ENCODE data around the gene C11orf97. TPM values are rescaled to one million over a fixed set of nuclear protein-coding genes. Genes with fewer than 3 reads are reported as not detected.

C11orf97 gene
- total and polyA plus RNA-seq, 2 experiments from 2014 or later, result not detected

- TF ChIP-seq ZNF462 (CRISPR knock-in tag; IDR thresholded peaks at IDR 0.05) (no peak), POLR2AphosphoS5 (IDR thresholded peaks at IDR 0.05; ENCODE audit: low read depth) (no peak), ZNF331 (CRISPR knock-in tag; IDR thresholded peaks at IDR 0.05; ENCODE audit: low read depth) (no peak), NANOG (IDR thresholded peaks at IDR 0.05; ENCODE audit: borderline replicate concordance) (no peak), STAT1 (IDR thresholded peaks at IDR 0.05; ENCODE audit: unreplicated experiment) (no peak), CREB1 (CRISPR knock-in tag; IDR thresholded peaks at IDR 0.05; ENCODE audit: low read depth) (no peak), JUNB (IDR thresholded peaks at IDR 0.05; ENCODE audit: unreplicated experiment) (no peak), ETS1 (IDR thresholded peaks at IDR 0.05) (no peak), CTCF (conservative IDR thresholded peaks at IDR 0.05; ENCODE audit: low read depth in 2 of 2) (no peak), EZH2phosphoT487 (IDR thresholded peaks at IDR 0.05; ENCODE audit: unreplicated experiment) (no peak)
Measured at GRCh38 chr11:94546162-94546470, 33.9 kb downstream of the C11orf97 start (continued).

All from GM23338 (cell line).